ENCODE results near the gene C6.

- TF ChIP-seq CTCF (CRISPR knock-in tag; IDR thresholded peaks at IDR 0.05) (no peak), ZNF574 (CRISPR knock-in tag; IDR thresholded peaks at IDR 0.05) (no peak), ZNF687 (CRISPR knock-in tag; IDR thresholded peaks at IDR 0.05) (no peak), ZNF878 (CRISPR knock-in tag; IDR thresholded peaks at IDR 0.05) (no peak), FOSL2 (CRISPR knock-in tag; IDR thresholded peaks at IDR 0.05) (no peak), EZH2 (conservative IDR thresholded peaks at IDR 0.05; ENCODE audit: low read depth, low read length) (no peak), BHLHE40 (IDR thresholded peaks at IDR 0.05; ENCODE audit: low read length) (no peak), ZNF446 (CRISPR knock-in tag; IDR thresholded peaks at IDR 0.05) (no peak), RELA (CRISPR knock-in tag; IDR thresholded peaks at IDR 0.05) (no peak), ZNF383 (CRISPR knock-in tag; IDR thresholded peaks at IDR 0.05; ENCODE audit: borderline replicate concordance) (no peak), CREB3 (CRISPR knock-in tag; IDR thresholded peaks at IDR 0.05) (no peak)
- TF ChIP-seq, protein P1, sequence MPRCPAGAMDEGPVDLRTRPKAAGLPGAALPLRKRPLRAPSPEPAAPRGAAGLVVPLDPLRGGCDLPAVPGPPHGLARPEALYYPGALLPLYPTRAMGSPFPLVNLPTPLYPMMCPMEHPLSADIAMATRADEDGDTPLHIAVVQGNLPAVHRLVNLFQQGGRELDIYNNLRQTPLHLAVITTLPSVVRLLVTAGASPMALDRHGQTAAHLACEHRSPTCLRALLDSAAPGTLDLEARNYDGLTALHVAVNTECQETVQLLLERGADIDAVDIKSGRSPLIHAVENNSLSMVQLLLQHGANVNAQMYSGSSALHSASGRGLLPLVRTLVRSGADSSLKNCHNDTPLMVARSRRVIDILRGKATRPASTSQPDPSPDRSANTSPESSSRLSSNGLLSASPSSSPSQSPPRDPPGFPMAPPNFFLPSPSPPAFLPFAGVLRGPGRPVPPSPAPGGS (CRISPR knock-in tag; IDR thresholded peaks at IDR 0.05), result no peak
These were observed 21.1 kb upstream of the C6 start for GRCh38 chr5:41234475-41234874.

Data from HepG2 (cell line).